NCI-H128 (cell line): ENCODE results near the gene OSGIN1.
A peak's percentile ranks its signal among the peaks of the same experiment; 100 is the strongest.

ENCODE experiments used
- DNase-seq: peaks from one replicate; lab custom pipeline; 2025; ENCODE audit not compliant: unreplicated experiment; lab: John Stamatoyannopoulos, UW

The OSGIN1 gene, protein sequence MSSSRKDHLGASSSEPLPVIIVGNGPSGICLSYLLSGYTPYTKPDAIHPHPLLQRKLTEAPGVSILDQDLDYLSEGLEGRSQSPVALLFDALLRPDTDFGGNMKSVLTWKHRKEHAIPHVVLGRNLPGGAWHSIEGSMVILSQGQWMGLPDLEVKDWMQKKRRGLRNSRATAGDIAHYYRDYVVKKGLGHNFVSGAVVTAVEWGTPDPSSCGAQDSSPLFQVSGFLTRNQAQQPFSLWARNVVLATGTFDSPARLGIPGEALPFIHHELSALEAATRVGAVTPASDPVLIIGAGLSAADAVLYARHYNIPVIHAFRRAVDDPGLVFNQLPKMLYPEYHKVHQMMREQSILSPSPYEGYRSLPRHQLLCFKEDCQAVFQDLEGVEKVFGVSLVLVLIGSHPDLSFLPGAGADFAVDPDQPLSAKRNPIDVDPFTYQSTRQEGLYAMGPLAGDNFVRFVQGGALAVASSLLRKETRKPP

DNA sequence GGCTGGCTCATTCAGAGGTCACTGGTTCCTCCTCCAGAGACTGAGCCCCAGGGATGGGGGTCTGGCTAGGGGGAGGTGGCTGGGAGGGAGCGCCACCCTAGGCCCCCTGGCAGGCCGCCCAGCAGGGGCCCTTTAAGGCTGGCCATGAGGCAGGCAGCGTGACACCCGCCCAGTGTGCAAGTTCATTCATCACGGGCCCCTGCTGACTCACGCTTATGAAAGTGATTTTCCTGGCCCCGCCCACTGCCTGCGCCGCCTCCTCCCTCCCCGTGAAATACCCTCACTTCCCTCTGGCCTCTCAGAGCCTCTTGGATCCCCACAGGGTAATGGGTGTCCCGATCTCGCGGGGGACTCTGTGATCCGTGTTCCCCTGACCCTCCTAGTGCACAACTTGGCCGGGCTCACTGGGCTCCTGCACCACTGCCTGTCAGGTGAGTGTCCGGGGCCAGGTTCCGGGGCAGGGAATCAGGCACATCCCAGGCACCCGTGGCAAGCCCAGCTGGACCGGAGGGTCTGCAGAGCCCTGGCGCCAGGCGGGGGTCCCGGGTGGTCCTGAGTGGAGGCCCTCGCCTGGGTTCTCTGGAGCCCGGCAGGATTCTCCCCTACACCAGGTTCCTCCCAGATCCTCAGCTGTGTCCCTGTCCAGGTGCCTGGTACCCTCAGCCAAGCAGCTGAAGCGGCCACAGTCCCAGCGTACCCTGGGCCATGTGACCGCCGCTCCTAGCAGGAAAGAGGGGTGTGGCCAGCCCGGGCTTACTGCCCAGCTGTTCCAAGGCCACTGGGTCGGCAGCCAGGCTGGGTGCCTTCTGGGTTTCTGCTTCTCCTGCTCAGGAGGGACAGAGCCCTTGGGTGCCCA is at the start of gene OSGIN1:
Gene OSGIN1 (plus strand): TSS at position 301 of the 856 bp plus-strand sequence. CDS start 4,432 bp downstream, outside the sequence.
- DNase-seq: peak; percentile 12

DNA sequence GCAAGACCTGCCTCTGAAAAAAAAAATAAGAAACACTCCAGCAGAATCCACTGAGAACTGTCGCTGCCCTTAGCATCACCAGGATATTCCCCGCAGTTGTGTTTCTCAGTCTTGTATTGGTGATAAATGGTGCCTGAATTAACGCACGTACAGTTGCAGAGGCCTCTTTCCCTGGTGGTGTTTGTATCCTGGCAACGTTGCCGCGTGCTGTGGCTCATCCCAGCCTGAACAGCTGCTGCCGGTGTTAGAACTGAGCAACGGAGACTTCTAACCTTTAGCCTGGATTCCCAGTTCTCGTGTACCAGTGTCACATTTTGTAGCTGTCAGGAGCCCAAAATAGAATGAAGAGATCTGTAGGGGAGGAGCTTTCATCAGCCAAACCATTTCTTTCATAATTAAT is 49.3 kb upstream of the OSGIN1 start:
- no peak for DNase-seq

DNA sequence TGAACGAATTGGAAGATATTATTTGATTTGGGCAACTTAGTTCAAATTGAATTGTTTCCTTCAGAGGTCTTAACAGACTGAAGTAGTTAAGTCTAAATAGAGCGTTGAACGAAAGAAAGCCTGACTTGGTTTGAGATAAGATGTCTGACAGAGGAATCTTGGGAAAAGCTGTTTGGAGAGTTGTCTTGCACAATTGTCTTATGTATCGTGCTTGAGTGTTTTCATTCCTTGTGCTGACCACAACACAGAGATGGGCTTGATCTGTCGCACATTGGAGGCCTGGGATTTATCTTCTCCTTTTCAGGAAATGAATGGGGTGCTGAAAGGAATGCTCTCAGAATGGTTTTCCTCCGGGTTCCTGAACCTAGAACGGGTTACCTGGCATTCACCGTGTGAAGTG is 46.4 kb upstream of the OSGIN1 start:
- no peak for DNase-seq

DNA sequence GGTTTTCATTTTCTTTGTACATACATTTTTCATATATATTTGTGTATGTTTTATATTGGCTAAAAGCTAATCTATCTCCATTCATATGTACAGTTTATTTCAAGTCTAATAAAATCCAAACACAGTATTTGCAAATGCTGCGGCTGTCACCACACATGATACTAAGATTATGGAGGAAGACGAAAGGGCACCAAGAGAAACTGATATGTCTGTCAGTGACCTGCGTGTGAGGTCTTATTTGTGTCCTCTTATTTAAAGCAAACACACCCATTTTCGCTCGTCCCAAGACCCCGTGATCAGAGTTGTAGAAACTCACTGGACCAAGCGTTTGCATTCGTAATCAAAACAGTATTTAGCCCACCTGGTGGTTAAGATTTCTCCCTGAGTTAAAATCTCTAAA is 45.9 kb upstream of the OSGIN1 start:
- no peak for DNase-seq

DNA sequence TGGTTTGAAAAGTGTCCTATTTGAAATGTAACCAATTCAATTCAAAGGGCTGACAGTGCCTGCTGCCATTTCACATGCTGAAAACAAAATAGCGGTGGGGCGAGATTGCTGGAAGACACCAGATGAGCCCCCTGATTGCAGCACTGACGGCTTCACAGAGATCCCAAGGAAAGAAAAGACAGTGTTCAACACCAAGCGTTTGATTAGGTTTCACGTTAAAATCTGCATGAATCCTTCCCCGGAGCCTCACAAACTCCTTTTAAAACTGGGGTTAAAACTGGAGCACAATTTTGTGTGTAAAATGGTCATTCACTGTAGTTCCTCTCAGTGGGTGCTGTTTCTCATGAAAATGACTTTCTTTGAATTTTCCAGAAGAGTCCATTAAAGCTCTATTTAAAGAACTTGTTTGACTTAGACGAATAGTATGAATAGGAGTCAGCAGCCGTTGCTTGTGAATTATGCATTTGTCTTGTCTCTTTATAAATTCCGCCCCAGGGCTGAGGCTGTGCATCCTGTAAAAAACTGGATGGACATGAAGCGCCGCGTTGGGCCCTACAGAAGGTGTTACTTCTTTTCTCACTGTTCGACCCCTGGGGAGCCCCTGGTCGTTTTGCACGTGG is 45.3 kb upstream of the OSGIN1 start:
- no peak for DNase-seq

DNA sequence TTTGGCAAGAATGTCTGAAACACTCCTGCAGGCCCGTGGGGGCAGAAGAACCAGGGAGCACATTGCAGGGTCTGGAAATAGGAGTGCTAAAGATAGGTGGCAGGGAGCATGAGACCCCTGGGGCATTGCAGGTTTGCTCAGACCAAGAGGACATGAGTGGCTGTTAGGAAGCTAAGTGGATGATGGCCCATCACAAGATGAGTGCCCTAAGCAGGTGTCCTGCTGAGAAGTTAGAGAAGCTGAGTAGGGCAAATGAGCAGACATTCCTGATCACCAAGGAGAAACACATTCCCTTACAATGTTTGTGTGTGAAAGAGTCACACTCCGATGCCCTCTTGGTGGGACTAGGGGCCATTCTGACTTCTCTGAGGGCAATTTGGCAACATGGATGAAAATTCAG is 44.2 kb upstream of the OSGIN1 start:
- no peak for DNase-seq

DNA sequence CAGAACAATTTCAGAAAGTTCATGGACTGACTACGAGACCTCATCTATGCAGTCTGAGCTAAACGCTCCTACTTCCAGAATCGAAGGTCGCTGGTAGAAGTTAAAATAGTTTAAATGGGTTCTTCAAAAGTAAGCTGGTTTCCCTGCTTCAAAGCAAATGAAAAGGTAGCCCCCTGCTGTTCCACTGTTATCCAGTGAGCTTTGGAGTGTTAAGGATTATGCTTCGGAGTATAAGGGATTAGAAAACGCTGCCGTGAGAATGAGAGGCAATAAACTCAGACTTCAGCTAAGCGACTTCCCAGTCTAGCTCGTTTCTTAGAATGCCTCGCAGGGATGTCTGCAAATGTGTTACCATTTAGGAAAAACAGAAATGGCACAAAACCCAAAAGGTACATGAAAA is 41.8 kb upstream of the OSGIN1 start:
- DNase-seq: no peak

DNA sequence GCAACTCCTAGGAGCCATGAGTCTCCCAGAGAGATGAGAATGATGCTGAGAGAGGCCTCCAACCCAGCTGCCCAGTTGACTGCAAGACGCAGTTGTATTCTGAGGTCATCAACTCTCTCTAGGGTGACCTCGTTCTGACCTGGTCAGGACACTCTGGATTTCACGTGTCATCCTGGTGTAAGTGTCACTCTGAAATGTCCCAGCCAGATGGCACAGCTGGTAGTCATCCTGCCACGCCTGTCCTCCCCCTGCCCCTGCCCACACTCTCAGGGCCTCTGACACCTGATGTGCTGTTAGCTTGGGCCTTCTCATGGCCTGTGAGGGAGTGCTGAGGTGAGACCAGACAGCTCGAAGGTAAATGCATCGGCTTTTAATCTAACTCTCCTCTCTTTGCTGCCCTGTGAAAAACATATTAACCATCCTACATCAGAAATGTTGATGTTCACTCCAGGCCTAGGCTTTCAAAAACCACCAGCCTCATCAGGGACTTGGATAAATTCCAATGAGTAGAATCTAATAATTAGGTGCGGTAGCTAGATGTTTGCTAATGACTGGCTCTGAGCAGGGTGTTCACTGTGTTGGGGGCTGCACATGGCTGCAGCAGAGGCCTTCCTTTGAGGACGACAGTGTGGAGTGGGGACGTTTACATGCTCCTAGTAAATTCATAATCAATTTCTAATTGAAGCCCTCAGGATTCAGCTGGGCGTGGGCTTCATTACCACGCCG is 40.4 kb upstream of the OSGIN1 start:
- DNase-seq: no peak

DNA sequence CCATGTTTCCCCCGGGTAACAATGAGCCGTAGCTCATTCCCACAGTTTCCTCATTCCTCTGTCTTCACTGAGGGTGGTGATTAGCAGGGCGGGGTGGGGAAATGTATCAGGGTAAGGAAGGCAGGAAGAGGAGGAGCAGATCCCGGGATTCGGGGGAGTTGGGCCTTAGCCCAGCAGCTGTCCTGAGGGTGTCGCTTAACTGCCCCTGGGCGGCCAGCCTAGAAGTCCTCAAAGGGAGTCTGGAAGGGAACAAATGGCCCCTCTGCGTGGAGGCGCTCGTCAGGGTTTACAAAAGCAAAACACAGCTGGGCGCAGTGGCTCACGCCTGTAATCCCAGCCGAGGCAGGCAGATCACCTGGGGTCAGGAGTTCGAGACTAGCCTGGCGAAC is 39.8 kb upstream of the OSGIN1 start:
- DNase-seq: no peak

DNA sequence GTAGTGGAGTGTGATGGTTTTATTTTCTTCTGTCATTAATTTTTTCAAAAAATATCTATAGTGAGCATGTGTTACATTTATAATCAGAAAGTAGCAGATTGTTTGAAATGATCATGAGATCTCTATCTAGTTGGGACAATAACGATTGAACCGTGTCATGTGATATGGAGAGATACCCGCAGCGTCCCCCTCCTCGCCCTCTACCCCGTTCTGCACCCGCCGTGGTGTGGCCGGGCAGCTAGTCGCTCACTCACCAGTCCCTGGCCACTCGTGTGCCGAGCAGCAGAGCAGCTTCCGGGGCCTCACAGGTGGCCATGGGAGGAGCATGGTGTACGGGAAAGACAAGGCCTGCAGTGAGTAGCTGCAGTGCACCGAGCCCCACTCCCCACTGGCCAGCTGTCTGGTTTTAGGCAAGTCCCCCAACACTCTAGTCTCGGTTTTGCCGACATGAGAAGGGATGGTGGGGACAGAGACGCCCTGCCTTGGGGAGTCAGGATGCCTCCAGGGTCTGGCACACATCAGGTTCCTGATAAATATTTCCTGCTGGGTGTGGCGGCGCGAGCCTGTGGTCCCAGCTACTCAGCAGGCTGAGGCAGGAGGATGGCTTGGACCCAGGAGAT is 38.8 kb upstream of the OSGIN1 start:
- no peak for DNase-seq

DNA sequence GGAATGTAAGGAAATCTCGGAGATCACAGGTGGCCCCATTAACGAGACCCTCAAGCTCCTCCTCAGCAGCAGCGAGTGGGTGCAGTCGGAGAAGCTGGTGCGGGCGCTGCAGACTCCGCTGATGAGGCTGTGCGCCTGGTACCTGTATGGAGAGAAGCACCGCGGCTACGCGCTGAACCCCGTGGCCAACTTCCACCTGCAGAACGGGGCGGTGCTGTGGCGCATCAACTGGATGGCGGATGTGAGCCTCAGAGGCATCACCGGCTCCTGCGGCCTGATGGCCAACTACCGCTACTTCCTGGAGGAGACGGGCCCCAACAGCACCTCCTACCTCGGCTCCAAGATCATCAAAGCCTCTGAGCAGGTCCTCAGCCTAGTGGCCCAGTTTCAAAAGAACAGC is 38.0 kb upstream of the OSGIN1 start:
- no peak for DNase-seq

DNA sequence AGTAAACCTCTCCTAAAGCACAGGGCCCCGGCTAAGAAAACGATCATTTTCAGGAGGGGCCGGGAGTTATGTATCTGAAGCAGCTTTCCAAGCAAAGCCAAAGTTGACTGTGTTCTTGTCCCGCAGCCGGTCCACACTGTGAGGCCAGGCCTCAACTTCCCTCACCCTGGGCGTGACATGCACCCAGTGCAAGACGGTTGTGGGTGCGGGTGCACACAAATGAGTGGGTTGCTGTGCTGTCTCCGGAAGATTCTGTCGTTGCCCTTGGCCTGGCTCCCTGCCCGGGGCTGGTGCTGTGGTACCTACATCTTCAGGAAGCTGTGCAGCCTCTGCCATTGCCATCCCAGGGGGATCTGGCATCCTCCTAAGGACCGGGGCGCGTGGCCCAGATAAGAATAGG is 37.5 kb upstream of the OSGIN1 start:
- DNase-seq: no peak

DNA sequence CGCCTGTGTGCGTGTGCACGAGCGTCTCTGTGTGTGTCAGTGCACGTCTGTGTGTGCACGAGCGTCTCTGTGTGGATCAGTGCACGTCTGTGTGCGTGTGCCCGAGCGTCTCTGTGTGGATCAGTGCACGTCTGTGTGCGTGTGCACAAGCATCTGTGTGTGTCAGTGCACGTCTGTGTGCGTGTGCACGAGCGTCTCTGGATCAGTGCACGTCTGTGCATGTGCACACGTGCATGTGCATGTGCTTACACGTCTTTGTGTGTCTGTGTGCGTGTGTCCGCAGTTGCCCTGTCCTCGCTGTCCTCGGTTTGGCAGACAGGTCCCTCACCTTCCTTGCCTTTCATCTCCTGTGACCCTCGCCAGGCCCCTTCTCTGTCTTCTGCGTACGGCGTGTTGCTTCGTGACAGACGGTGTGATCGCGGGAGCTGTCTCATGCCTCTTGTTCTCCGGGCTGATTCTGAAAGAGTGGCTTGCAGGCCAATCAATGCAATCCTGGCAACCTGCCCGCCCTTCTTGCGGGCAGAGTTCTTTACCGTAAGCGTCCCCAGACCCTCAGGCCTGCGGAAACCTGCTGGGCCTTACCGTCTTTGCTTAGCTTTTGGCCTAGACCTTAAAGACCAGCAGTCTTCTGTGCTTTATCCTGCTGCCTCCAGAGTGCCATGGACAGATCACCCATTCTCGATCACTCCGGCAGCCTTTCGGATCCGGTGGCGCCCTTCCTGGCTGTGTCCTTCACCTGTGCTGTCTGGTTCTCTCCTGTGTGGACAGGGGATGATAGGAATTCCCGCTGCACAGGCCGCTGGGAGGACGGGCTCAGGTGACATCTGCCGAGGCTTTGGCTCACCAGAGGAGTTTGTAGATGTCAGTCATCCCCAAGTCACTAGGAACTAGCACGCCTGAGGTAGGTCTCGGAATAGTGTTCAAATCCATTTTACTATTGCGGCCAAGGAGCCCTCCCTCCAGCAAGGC is 35.6 kb upstream of the OSGIN1 start:
- no peak for DNase-seq

DNA sequence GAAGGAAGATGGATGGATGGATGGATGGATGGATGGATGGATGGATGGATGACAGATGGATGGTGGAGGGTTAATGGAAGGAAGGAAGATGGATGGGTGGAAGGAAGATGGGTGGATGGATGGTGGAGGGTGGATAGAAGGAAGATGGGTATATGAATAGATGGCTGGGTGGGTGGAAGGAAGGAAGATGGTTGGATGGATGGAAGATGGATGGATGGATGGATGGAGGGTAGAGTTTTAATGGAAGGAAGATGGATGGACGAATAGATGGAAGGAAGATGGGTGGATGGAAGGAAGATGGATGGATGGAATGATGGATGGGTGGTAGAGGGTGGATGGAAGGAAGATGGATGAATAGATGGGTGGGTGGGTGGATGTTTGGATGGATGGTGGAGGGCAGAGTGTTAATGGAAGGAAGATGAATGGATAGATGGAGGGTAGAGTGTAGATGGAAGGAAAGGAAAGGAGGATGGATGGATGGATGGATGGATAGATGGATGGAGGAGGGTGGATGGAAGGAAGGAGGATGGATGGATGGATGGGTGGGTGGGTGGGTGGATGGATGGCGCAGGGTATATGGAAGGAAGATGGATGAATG is 32.0 kb upstream of the OSGIN1 start:
- no peak for DNase-seq

DNA sequence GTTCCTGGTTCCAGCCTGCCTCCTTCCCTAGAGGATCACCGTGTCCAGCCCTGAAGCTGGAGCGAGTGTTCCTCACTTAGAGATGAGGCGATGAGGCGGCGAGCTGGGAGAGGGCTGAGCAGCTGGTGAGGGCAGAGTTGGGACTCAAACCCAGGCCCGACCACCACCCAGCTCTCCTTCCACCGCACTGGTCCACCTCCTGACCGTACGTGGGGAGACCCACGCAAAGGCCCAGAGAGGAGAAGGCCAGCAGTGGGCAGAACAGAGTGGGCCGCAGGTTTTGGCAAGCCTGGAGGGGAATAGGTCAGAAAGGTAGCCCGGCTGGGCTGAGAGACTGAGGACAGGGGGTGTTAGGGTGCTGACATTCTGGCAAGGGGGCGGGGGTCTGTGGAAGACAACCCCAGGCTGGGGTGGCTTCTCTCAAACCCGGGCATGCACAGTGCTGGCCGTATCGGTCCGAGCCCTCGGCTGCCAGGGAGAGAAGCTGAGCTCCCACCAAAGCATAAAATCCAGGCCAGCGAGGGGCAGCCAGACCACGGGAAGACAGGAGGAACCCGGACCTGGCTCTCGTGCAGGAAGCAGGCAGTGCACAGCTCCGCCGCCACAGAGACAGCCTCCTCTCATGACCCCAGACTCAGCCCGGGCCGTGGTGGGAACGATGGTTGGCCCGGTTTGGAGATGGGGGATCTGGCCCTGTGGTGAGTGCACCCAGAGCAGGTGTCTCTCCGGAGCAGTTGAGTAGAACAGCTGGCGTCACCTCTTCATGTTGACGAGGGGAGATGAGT is 29.3 kb upstream of the OSGIN1 start:
- DNase-seq: no peak

DNA sequence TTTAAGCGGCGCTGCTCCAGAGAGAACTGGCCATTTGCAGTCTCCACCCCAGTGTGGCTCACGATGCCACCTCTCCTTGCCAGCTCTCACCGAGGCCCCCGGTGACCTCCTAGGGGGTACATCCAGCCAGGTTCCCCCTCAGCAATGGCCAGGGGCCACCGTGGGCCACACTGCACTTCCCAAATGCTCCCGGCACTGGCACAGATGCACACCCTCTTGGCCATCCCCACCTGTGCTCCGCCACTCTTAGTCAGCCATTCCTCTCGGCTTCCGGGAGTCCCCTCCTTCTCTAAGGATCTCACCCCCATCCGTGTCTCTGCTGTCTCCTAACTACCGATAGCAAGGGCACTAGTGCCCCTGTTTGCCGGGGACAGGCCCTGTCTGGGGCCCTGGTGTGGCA is 28.4 kb upstream of the OSGIN1 start:
- no peak for DNase-seq

DNA sequence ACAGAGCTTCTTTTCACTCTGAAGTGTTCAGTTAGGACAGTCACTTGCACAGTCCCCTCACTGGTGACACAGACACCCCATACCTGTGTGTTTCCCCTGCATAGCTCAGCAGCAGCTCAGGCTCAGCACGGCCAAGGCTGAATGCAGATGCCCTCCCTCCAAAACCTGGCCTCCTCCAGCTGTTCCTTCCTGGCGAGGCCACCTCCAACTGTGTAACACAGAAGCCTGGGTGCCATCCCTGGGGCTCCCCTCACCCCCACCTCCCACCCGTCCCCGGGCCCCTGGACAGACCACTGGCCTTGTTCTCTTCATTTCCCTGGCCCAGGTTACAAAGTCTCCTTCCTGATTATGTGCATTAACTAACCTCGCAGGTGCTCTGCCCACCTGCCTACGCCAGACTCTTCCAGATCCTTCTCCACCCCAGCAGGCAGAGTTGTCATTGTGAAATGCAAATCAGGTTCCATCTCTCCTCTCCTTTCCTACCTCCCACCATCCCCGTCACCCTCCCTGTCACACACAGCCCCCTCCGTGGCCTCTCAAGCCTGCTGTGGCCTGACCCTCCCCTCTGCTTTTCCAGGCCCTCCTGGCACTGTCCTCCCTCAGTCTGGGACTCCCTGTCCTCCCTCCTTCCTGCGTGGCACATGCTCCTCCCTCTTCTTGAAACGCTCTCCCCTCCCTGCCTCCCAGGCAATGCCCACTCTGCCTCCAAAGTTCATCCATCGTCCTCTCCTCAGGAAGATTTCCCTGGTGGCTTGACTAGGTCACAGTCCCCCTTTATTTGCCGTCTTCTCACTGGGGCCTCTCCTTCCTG is 27.7 kb upstream of the OSGIN1 start:
- no peak for DNase-seq
